22Rv1 (cell line): Measurements from ENCODE around the gene WSB1.

ENCODE experiments used
- ZFX ChIP-seq: fragments of 450-650 bp; IDR thresholded peaks from 2 replicates; pipeline ENCODE4 v1.6.1; 2017; ENCODE audit warnings: antibody characterized with exemption, borderline replicate concordance
- TF ChIP-seq, protein P1 (sequence below): fragments of 450-650 bp; IDR thresholded peaks from 2 replicates; pipeline ENCODE4 v1.5.1; 2017; ENCODE audit warnings: mild to moderate bottlenecking

DNA sequence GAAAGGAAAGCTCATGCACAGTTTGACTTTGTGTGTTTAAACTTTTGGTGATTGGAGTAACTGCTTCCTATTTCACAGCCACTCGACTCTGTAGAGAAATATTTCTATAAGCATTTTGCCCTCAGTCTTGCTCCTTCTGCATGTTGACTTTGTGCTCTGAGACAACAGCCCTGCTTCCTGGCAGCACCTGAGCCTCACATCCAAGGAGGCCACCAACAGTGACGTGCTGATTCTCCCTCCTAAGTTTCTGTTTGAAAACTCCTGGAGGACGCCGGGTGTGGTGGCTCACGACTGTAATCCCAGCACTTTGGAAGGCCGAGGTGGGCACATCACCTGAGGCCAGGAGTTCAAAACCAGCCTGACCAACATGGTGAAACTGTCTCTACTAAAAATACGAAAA lies 23.9 kb upstream of the WSB1 start:
- TF ChIP-seq, protein P1, sequence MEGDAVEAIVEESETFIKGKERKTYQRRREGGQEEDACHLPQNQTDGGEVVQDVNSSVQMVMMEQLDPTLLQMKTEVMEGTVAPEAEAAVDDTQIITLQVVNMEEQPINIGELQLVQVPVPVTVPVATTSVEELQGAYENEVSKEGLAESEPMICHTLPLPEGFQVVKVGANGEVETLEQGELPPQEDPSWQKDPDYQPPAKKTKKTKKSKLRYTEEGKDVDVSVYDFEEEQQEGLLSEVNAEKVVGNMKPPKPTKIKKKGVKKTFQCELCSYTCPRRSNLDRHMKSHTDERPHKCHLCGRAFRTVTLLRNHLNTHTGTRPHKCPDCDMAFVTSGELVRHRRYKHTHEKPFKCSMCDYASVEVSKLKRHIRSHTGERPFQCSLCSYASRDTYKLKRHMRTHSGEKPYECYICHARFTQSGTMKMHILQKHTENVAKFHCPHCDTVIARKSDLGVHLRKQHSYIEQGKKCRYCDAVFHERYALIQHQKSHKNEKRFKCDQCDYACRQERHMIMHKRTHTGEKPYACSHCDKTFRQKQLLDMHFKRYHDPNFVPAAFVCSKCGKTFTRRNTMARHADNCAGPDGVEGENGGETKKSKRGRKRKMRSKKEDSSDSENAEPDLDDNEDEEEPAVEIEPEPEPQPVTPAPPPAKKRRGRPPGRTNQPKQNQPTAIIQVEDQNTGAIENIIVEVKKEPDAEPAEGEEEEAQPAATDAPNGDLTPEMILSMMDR: no peak
- no peak for TF ChIP-seq ZFX
